Keratinocyte (primary cell): ENCODE data around the gene ITPKB. TPM values are rescaled to one million over a fixed set of nuclear protein-coding genes. Genes with fewer than 3 reads are reported as not detected.

Experiments
- DNase-seq: peaks from one replicate; pipeline ENCODE4 v3.0.0-alpha.2; 2011; ENCODE audit warnings: low read depth, missing footprints, low spot score
- FAIRE-seq: peaks from 2 replicates; lab custom pipeline; 2011; peaks lifted over from hg19 to GRCh38; lab: Jason Lieb, UNC
- H2AFZ ChIP-seq: 2 replicates; pipeline ENCODE4 v1.6.0; 2012; ENCODE audit warnings: low read length, control low read depth, inconsistent platforms; ENCODE audit not compliant: control insufficient read depth
- H3K27ac ChIP-seq: 2 replicates; pipeline ENCODE4 v1.5.1; 2011; ENCODE audit warnings: low read length; ENCODE audit not compliant: control insufficient read depth, insufficient read depth
- H3K27me3 ChIP-seq: 3 replicates; pipeline ENCODE4 v1.6.0; 2011; ENCODE audit warnings: low read length; ENCODE audit not compliant: control insufficient read depth, insufficient read depth; ENCODE audit errors: extremely low read depth
- H3K36me3 ChIP-seq, 2 experiments: 2 replicates in 1 of 2; 3 replicates in 1 of 2; pipeline ENCODE4 v1.5.1; 2011; ENCODE audit warnings: low read length in 2 of 2, mild to moderate bottlenecking in 1 of 2; ENCODE audit not compliant: control insufficient read depth in 2 of 2, insufficient read depth in 2 of 2; ENCODE audit errors: extremely low read depth in 1 of 2
- H3K4me1 ChIP-seq: 3 replicates; pipeline ENCODE4 v1.5.1; 2011; ENCODE audit warnings: low read length; ENCODE audit not compliant: control insufficient read depth, insufficient read depth; ENCODE audit errors: extremely low read depth
- H3K4me2 ChIP-seq: 3 replicates; pipeline ENCODE4 v1.6.0; 2011; ENCODE audit warnings: low read depth, low read length; ENCODE audit not compliant: control insufficient read depth, insufficient read depth; ENCODE audit errors: extremely low read depth
- H3K4me3 ChIP-seq, 3 experiments: fragments of 200-600 bp in 1 of 3; sonication (generic) in 1 of 3; 2 replicates in 2 of 3; 3 replicates in 1 of 3; pipeline ENCODE4 v1.5.1; 2011 to 2016; ENCODE audit warnings: low read length in 3 of 3, mild to moderate bottlenecking in 3 of 3, control low read depth in 2 of 3, inconsistent platforms in 1 of 3, low read depth in 1 of 3, mixed read lengths in 1 of 3, mixed run types in 1 of 3, moderate library complexity in 1 of 3; ENCODE audit not compliant: control insufficient read depth in 2 of 3, insufficient read depth in 2 of 3; ENCODE audit errors: extremely low read depth in 1 of 3
- H3K79me2 ChIP-seq: 2 replicates; pipeline ENCODE4 v1.6.0; 2012; ENCODE audit warnings: low read length; ENCODE audit not compliant: control insufficient read depth, insufficient read depth
- H3K9ac ChIP-seq: 3 replicates; pipeline ENCODE4 v1.6.0; 2011; ENCODE audit warnings: low read length; ENCODE audit not compliant: control insufficient read depth, insufficient read depth; ENCODE audit errors: extremely low read depth
- H3K9me1 ChIP-seq: 3 replicates; pipeline ENCODE4 v1.6.0; 2011; ENCODE audit warnings: low read length; ENCODE audit not compliant: control insufficient read depth, insufficient read depth; ENCODE audit errors: extremely low read depth
- H3K9me3 ChIP-seq: 2 replicates; pipeline ENCODE4 v1.5.1; 2012; ENCODE audit warnings: low read depth, low read length; ENCODE audit not compliant: control insufficient read depth
- H4K20me1 ChIP-seq: 3 replicates; pipeline ENCODE4 v1.6.0; 2011; ENCODE audit warnings: low read length; ENCODE audit not compliant: control insufficient read depth, insufficient read depth; ENCODE audit errors: extremely low read depth
- CTCF ChIP-seq, 3 experiments: IDR thresholded peaks in 1 of 3; conservative IDR thresholded peaks in 1 of 3; optimal IDR thresholded peaks in 1 of 3; 2 replicates in 2 of 3; 3 replicates in 1 of 3; pipeline versions ENCODE3 to v1.5.1; 2011; ENCODE audit warnings: low read length in 3 of 3, mild to moderate bottlenecking in 3 of 3, moderate library complexity in 2 of 3, control low read depth in 1 of 3, inconsistent platforms in 1 of 3; ENCODE audit not compliant: insufficient read depth in 2 of 3; ENCODE audit errors: extremely low read depth in 1 of 3
- EZH2 ChIP-seq: IDR thresholded peaks from one replicate; pipeline ENCODE4 v1.6.1; 2012; ENCODE audit warnings: inconsistent platforms, mild to moderate bottlenecking, low read length, moderate library complexity
- dilution Hi-C: fragments of 300-500 bp; cut with MboI; formaldehyde crosslinking; loops from one replicate; pipeline ENCODE4 v1.7.0; 2020; ENCODE audit warnings: low sequenced_read_pairs; ENCODE audit not compliant: extremely low pct_ligation_motif_present
- polyA plus RNA-seq, 5 experiments: library from polyadenylated mRNA; depleted of rRNA in 3 of 5; stranded (reverse) in 3 of 5; stranded (forward) in 1 of 5; unstranded in 1 of 5; fragments of >200 nt; gene quantifications; 1 replicate in 1 of 5; 2 replicates in 3 of 5; 3 replicates in 1 of 5; pipeline versions ENCODE4 v1.2.1 to v1.2.3, GENCODE V29; 2011 to 2012; ENCODE audit warnings: missing spikeins in 2 of 5, low read depth in 1 of 5, low replicate concordance in 1 of 5

The ITPKB gene
- polyA plus RNA-seq, 1 donor (not counting 4 experiments of a cell fraction or from before 2014, with no cell fraction given), result 3.2 TPM

- dilution Hi-C loops, result no loop called here
- Histone ChIP-seq H3K9ac (no peak overlapping the region), H3K79me2 (no peaks in the 10 kb centered on the region), H3K4me2 (no peak overlapping the region), H3K4me3 (no peak overlapping the region), H3K9me3 (no peaks in the 10 kb centered on the region), H3K27ac (no peak overlapping the region), H3K27me3 (peaks cover 3% of the 10 kb centered on the region), H4K20me1 (peaks cover 3% of the 10 kb centered on the region), H3K36me3 (no peaks in the 10 kb centered on the region), H2AFZ (no peak overlapping the region), H3K4me1 (no peaks in the 10 kb centered on the region), H3K9me1 (no peaks in the 10 kb centered on the region)
- no peak for FAIRE-seq
- no peak for TF ChIP-seq CTCF (optimal IDR thresholded peaks at IDR 0.05 in 1 of 3, IDR thresholded peaks at IDR 0.05 in 1 of 3, conservative IDR thresholded peaks at IDR 0.05 in 1 of 3; ENCODE audit: extremely low read depth in 1 of 3, insufficient read depth in 2 of 3, low read length in 3 of 3)
- no peak for TF ChIP-seq EZH2
- DNase-seq, result no peak
Measured at GRCh38 chr1:226611301-226611700, 127.8 kb downstream of the ITPKB start.

- H3K9me3 ChIP-seq, result no peaks in the 10 kb centered on the region
- no peak for TF ChIP-seq EZH2
- no peak for TF ChIP-seq CTCF (optimal IDR thresholded peaks at IDR 0.05 in 1 of 3, IDR thresholded peaks at IDR 0.05 in 1 of 3, conservative IDR thresholded peaks at IDR 0.05 in 1 of 3; ENCODE audit: extremely low read depth in 1 of 3, insufficient read depth in 2 of 3, low read length in 3 of 3)
- FAIRE-seq (no peak), DNase-seq (no peak)
- no peaks in the 10 kb centered on the region for H3K9me1 ChIP-seq
- dilution Hi-C loops, result no loop called here
- H3K27me3 ChIP-seq, result peaks cover 3% of the 10 kb centered on the region
- no peak overlapping the region for H3K9ac ChIP-seq
- peaks cover 3% of the 10 kb centered on the region for H4K20me1 ChIP-seq
- no peak overlapping the region for H2AFZ ChIP-seq
- H3K4me3 ChIP-seq, result no peak overlapping the region
- H3K27ac ChIP-seq, result no peak overlapping the region
- H3K79me2 ChIP-seq, result no peaks in the 10 kb centered on the region
- no peaks in the 10 kb centered on the region for H3K36me3 ChIP-seq
- no peak overlapping the region for H3K4me2 ChIP-seq
- no peaks in the 10 kb centered on the region for H3K4me1 ChIP-seq
Measured at GRCh38 chr1:226610671-226611070, 128.4 kb downstream of the ITPKB start.
